GM12891 (cell line): ENCODE measurements around the gene RTN3.

Experiments used
- DNase-seq: peaks from one replicate; pipeline ENCODE4 v3.0.0; 2011; ENCODE audit warnings: low spot score; ENCODE audit not compliant: insufficient read length
- FAIRE-seq: peaks from 2 replicates; lab custom pipeline; 2011; peaks lifted over from hg19 to GRCh38; lab: Jason Lieb, UNC
- PAX5 ChIP-seq: IDR thresholded peaks from 2 replicates; pipeline ENCODE4 v1.6.1; 2011; ENCODE audit warnings: low read length, moderate library complexity, mild to moderate bottlenecking; ENCODE audit not compliant: insufficient read depth, severe bottlenecking
- POLR2A ChIP-seq: IDR thresholded peaks from 2 replicates; pipeline ENCODE4 v1.6.1; 2011; ENCODE audit warnings: low read depth, low read length, control low read depth
- POLR2AphosphoS5 ChIP-seq: IDR thresholded peaks from 2 replicates; pipeline ENCODE4 v1.6.1; 2011; ENCODE audit warnings: low read depth, low read length, control low read depth
- POU2F2 ChIP-seq: IDR thresholded peaks from 2 replicates; pipeline ENCODE4 v1.6.1; 2011; ENCODE audit warnings: low read depth, mild to moderate bottlenecking, control low read depth, low read length, moderate library complexity
- SPI1 ChIP-seq: IDR thresholded peaks from 2 replicates; pipeline ENCODE4 v1.6.1; 2011; ENCODE audit warnings: low read depth, low read length, control low read depth
- TAF1 ChIP-seq: IDR thresholded peaks from 2 replicates; pipeline ENCODE4 v1.6.1; 2011; ENCODE audit warnings: low read depth, low read length, control low read depth

The RTN3 gene

GRCh38 chr11:63708764-63709163 lies 27.5 kb downstream of the RTN3 start:
- FAIRE-seq (no peak), DNase-seq (no peak)
- no peak for TF ChIP-seq PAX5
- TF ChIP-seq POU2F2, result no peak
- no peak for TF ChIP-seq TAF1
- TF ChIP-seq POLR2A, result no peak
- TF ChIP-seq POLR2AphosphoS5, result no peak
- no peak for TF ChIP-seq SPI1

- FAIRE-seq, result no peak
- TF ChIP-seq PAX5 (no peak), POU2F2 (no peak)
These were observed 28.1 kb downstream of the RTN3 start for GRCh38 chr11:63709336-63709884.

GRCh38 chr11:63710476-63711217 lies 29.3 kb downstream of the RTN3 start:
- no peak for TF ChIP-seq SPI1
- no peak for TF ChIP-seq TAF1
- no peak for TF ChIP-seq POU2F2
- TF ChIP-seq PAX5, result no peak
- no peak for TF ChIP-seq POLR2AphosphoS5
- no peak for TF ChIP-seq POLR2A
- DNase-seq (no peak), FAIRE-seq (no peak)

More at GRCh38 chr11:63709336-63709884, 28.1 kb downstream of the RTN3 start:
- no peak for DNase-seq

DNA sequence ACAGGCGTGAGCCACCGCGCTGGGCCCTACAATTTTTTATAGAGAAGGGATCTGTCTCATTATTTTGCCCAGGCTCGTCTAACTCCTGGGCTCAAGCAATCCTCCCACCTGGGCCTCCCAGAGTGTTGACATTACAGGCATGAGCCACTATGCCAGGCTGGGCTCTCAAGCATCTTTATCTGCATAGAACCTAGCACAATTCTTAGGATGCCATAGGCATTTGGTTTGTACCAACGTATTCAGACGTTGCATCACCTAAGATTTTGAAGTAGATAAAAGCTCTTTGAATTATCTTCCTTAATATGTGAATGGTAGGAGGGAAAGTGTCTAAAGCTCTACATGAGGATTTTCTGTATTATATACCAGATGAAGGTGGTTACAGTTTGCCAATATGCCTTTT lies 30.5 kb downstream of the RTN3 start:
- no peak for FAIRE-seq
- TF ChIP-seq SPI1 (no peak), PAX5 (no peak), POLR2AphosphoS5 (no peak), POLR2A (no peak)
- no peak for DNase-seq

GRCh38 chr11:63713766-63714165 lies 32.5 kb downstream of the RTN3 start:
- no peak for FAIRE-seq

GRCh38 chr11:63716046-63716445 lies 34.7 kb downstream of the RTN3 start:
- DNase-seq (no peak), FAIRE-seq (no peak)
- no peak for TF ChIP-seq TAF1
- TF ChIP-seq SPI1, result no peak
- no peak for TF ChIP-seq POLR2AphosphoS5
- TF ChIP-seq POLR2A, result no peak
- no peak for TF ChIP-seq PAX5
- no peak for TF ChIP-seq POU2F2

More at GRCh38 chr11:63713766-63714165, 32.5 kb downstream of the RTN3 start:
- TF ChIP-seq SPI1, result no peak
- no peak for TF ChIP-seq TAF1
- no peak for TF ChIP-seq POLR2AphosphoS5
- no peak for DNase-seq

DNA sequence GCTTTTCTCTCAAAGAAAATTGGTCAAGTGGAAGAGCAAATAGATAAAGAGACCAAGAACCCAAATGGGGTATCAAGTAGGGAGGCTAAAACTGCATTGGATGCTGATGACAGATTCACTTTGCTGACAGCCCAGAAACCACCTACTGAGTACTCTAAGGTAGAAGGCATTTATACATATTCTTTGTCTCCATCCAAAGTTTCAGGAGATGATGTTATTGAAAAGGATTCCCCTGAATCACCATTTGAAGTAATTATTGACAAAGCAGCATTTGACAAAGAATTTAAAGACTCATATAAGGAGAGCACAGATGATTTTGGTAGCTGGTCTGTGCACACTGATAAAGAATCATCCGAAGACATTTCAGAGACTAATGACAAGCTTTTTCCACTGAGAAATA lies 37.7 kb downstream of the RTN3 start:
- no peak for FAIRE-seq
- no peak for DNase-seq
- TF ChIP-seq PAX5 (no peak), SPI1 (no peak), POLR2A (no peak), POU2F2 (no peak), POLR2AphosphoS5 (no peak), TAF1 (no peak)

GRCh38 chr11:63719987-63720386 lies 38.7 kb downstream of the RTN3 start:
- FAIRE-seq (no peak), DNase-seq (no peak)
- no peak for TF ChIP-seq SPI1
- no peak for TF ChIP-seq TAF1

DNA sequence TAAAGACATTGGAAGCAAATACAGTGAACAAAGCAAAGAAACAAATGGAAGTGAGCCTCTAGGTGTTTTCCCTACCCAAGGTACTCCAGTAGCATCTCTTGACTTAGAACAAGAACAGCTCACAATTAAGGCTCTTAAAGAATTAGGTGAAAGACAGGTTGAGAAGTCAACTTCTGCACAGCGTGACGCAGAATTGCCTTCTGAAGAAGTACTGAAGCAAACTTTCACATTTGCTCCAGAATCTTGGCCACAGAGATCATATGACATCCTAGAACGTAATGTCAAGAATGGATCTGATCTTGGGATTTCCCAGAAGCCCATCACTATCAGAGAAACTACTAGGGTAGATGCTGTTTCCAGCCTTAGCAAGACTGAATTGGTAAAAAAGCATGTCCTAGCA lies 39.3 kb downstream of the RTN3 start:
- DNase-seq, result no peak
- TF ChIP-seq POLR2AphosphoS5 (no peak), TAF1 (no peak), SPI1 (no peak), PAX5 (no peak), POU2F2 (no peak), POLR2A (no peak)
- no peak for FAIRE-seq

DNA sequence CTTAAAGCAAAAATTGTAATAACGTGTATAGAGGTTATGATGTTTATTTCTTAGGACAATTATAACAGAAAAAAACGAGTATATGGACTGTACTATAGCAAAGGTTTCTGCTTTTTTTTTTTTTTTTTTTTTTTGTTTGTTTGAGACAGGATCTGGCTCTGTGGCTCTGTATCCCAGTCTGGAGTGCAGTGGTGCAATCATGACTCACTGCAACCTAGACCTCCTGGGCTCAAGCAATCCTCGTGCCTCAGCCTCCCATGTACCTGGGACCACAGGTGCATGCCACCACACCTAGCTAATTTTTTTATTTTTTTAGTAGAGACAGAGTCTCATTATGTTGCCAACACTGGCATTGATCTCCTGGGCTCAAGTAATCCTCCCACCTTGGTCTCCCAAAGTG lies 48.0 kb downstream of the RTN3 start:
- TF ChIP-seq POLR2AphosphoS5, result no peak
- TF ChIP-seq SPI1, result no peak
- TF ChIP-seq TAF1, result no peak
- TF ChIP-seq PAX5, result no peak
- TF ChIP-seq POLR2A, result no peak
- no peak for TF ChIP-seq POU2F2
- no peak for DNase-seq
- no peak for FAIRE-seq
